Memory B cell (primary cell): ENCODE measurements around the gene EPHA6.
"Not testable (repeated sequence)": the region's sequence is repeated elsewhere in the genome, so short reads cannot be mapped to it uniquely, and the experiment has no call there.

ENCODE experiments used
- ATAC-seq: fragments of 150-1000 bp; cut with Tn5 transposase; 2 replicates; pipeline ENCODE4 v1.10.0; 2021; ENCODE audit warnings: low read depth, mild to moderate bottlenecking, moderate library complexity
- DNase-seq, 2 donors: peaks; one replicate each; pipeline ENCODE4 v3.0.0; 2022; ENCODE audit warnings: low spot score in 2 of 2
- H3K27ac Mint-ChIP-seq: one replicate; pipeline ENCODE4 v1.8.0; 2022; ENCODE audit warnings: mild to moderate bottlenecking, moderate library complexity, mixed read lengths
- H3K27me3 Mint-ChIP-seq: one replicate; pipeline ENCODE4 v1.8.0; 2022; ENCODE audit warnings: mixed read lengths
- H3K36me3 Mint-ChIP-seq: one replicate; pipeline ENCODE4 v1.8.0; 2022; ENCODE audit warnings: mild to moderate bottlenecking, mixed read lengths
- H3K4me1 Mint-ChIP-seq: one replicate; pipeline ENCODE4 v1.8.0; 2022; ENCODE audit warnings: mixed read lengths
- H3K4me3 Mint-ChIP-seq: one replicate; pipeline ENCODE4 v1.8.0; 2022; ENCODE audit warnings: mild to moderate bottlenecking, moderate library complexity, mixed read lengths
- H3K9me3 Mint-ChIP-seq: one replicate; pipeline ENCODE4 v1.8.0; 2022; ENCODE audit warnings: mixed read lengths

The EPHA6 gene

DNA sequence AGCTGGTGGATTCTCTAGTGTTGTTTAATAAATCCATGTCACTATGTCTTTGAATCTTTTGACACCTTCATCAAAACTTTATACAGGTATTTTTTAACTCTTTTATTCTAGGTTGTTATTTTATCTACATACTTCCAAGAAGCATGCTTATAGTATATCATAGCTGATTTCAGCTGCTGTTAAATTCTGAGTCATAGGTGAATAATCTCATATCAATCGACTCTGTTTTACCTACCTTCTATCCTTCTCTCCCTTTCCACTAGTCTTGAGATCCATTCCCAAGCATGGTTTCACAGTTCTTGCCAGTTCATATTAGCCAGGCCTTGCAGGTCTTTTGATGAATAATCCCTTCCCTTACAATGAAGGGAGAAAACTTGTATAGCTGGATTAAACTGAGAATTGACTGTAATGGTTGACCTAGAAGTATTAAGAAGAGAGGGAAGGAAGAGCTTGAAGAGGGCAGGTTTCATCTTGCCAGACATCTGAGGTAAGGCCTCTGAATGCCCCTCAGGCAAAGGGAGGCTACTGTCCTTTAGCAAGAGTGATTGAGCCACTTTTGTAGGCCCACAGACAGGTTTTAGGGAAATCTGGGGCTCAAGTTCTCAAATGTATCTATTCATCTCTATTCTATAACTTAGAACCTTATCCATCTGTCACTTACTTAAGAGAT lies 146.4 kb downstream of the EPHA6 start:
- H3K27me3 Mint-ChIP-seq, result no peaks in the 10 kb centered on the region
- no peaks in the 10 kb centered on the region for H3K36me3 Mint-ChIP-seq
- no peak overlapping the region for H3K27ac Mint-ChIP-seq
- ATAC-seq (no peak), DNase-seq (no peak)
- no peaks in the 10 kb centered on the region for H3K4me1 Mint-ChIP-seq
- no peak overlapping the region for H3K4me3 Mint-ChIP-seq
- H3K9me3 Mint-ChIP-seq, result peaks cover 3% of the 10 kb centered on the region

DNA sequence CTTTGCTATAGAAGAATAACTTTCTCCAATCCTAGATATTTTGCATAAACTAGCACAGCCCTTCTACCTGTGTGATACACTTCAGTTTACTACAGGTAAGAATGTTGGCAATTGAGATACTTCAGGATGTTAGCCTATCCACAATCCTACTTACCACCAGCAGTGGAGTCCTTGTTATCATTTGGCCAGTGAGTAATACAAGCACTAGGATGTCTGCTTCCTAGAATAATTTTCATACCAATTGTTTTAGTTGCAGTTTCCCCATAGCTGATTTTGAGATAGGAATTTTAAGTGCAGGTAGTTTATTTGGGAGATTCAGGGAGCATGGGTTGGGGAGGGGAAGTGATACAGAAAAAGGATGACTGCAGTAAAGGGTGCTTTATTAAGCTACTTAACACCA lies 147.2 kb downstream of the EPHA6 start:
- no peaks in the 10 kb centered on the region for H3K36me3 Mint-ChIP-seq
- ATAC-seq (no peak), DNase-seq (no peak)
- H3K27me3 Mint-ChIP-seq, result no peaks in the 10 kb centered on the region
- H3K4me1 Mint-ChIP-seq, result no peaks in the 10 kb centered on the region
- H3K27ac Mint-ChIP-seq, result no peak overlapping the region
- H3K9me3 Mint-ChIP-seq, result peaks cover 3% of the 10 kb centered on the region
- no peak overlapping the region for H3K4me3 Mint-ChIP-seq

DNA sequence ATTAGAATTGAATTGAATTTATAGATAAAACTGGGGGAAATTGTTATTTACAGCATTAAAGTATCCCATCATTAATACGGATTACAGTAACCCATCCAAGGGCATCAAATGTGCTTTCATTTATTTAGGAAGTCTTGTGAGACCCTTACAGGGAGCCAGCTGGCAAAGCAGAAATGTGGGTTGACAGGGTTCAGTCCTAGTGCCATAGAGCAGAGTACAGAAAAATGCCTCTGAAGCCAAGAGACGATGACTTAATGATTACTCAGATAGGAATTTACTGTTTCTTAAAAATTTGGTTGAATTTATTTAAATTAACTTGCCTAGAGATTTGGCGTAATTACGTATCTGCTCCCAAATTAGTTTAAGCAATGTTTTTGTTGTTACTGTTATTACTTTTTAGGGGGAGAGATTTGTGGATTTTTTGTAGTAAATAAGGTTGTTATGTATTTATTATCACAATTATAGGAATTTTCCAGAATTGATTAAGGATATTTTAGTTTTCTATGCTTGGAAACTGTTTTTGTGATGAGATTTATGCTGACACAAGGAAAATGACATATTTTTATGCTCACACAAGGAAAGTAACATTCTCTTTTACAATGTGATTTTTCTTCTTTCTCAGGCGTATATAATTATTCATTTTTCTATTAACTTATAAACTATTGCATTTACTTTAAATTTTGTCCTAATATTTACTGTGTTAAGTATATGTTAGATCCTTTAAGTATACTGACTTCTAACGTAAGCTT lies 152.0 kb downstream of the EPHA6 start:
- H3K36me3 Mint-ChIP-seq, result no peaks in the 10 kb centered on the region
- H3K27ac Mint-ChIP-seq, result no peak overlapping the region
- H3K4me3 Mint-ChIP-seq, result no peak overlapping the region
- no peak for ATAC-seq
- DNase-seq, result no peak
- H3K4me1 Mint-ChIP-seq, result no peaks in the 10 kb centered on the region
- H3K9me3 Mint-ChIP-seq, result peaks cover 2% of the 10 kb centered on the region
- no peaks in the 10 kb centered on the region for H3K27me3 Mint-ChIP-seq

DNA sequence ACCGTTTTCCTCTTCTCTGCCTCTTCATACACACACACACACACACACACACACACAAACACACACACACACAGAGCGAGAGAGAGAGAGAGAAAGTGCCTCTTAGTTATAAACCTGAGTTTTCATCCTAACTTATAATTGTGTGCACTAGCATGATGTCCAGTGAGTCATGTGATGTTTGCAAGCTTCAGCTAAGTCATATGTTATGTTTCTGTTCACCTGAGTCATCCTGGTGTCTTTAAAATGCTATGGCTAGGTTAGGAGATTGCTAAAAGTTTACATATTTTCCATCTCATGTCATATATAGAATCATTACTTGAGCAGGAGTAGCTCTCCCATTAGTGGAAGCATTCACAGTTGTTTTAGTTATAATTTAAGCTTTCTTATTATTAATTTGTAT lies 155.8 kb downstream of the EPHA6 start:
- Mint-ChIP-seq H3K4me3 (no peak overlapping the region), H3K36me3 (no peaks in the 10 kb centered on the region), H3K27ac (no peak overlapping the region), H3K27me3 (no peaks in the 10 kb centered on the region), H3K4me1 (no peaks in the 10 kb centered on the region), H3K9me3 (peaks cover 2% of the 10 kb centered on the region)
- DNase-seq, result no peak
- no peak for ATAC-seq

DNA sequence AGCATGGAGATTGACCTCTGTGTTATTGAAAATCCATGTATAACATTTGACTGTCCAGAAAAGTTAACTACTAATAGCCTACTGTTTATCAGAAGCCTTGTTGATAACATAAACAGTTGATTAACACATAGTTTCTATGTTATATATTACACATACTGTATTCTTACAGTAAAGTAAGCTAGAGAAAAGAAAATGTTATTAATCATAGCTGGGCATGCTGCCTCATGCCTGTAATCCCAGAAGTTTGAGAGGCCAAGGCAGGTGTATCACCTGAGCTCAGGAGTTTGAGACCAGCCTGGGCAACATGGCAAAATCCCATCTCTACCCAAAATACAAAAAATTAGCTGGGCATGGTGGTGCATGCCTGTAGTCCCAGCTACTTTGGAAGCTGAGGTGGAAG lies 163.3 kb downstream of the EPHA6 start:
- H3K27me3 Mint-ChIP-seq, result no peaks in the 10 kb centered on the region
- H3K27ac Mint-ChIP-seq, result no peak overlapping the region
- H3K4me1 Mint-ChIP-seq, result no peaks in the 10 kb centered on the region
- H3K4me3 Mint-ChIP-seq, result no peak overlapping the region
- H3K36me3 Mint-ChIP-seq, result no peaks in the 10 kb centered on the region
- H3K9me3 Mint-ChIP-seq, result peaks cover 1% of the 10 kb centered on the region
- no peak for DNase-seq
- no peak for ATAC-seq

DNA sequence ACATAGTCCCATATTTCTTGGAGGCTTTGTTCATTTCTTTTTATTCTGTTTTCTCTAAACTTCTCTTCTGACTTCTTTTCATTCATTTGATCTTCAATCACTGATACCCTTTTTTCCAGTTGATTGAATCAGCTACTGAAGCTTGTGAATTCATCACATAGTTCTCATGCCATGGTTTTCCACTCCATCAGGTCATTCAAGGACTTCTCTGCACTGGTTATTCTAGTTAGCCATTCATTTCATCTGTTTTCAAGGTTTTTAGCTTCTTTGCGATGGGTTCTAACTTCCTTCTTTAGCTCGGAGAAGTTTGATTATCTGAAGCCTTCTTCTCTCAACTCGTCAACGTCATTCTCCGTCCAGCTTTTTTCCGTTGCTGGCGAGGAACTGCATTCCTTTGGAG lies 169.3 kb downstream of the EPHA6 start:
- H3K4me3 Mint-ChIP-seq, H3K27me3 Mint-ChIP-seq, H3K4me1 Mint-ChIP-seq, H3K36me3 Mint-ChIP-seq, ATAC-seq, H3K9me3 Mint-ChIP-seq, H3K27ac Mint-ChIP-seq, DNase-seq: not testable (repeated sequence)

DNA sequence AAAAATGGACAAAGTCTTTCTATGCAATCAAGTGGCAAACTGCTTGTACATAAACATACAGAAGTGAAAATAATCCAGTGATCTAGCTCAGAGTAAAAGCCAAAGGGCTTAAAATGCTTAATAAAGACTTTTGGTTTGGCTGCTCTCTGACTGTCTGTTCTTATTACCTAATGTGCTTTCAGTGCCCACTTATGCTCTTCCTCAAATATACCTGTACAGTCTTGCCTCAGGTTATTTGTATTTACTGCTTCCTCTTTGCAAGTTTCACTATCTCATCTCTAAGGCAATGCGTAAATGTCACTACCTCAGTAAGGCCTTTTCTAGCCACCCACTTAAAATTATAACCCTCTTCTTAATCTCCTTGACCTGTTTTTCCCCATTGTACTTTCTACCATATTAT lies 171.8 kb downstream of the EPHA6 start:
- Mint-ChIP-seq H3K36me3 (no peaks in the 10 kb centered on the region), H3K9me3 (peaks cover 8% of the 10 kb centered on the region), H3K4me3 (no peak overlapping the region), H3K4me1 (no peaks in the 10 kb centered on the region), H3K27me3 (no peaks in the 10 kb centered on the region), H3K27ac (no peak overlapping the region)
- DNase-seq, result no peak
- no peak for ATAC-seq

DNA sequence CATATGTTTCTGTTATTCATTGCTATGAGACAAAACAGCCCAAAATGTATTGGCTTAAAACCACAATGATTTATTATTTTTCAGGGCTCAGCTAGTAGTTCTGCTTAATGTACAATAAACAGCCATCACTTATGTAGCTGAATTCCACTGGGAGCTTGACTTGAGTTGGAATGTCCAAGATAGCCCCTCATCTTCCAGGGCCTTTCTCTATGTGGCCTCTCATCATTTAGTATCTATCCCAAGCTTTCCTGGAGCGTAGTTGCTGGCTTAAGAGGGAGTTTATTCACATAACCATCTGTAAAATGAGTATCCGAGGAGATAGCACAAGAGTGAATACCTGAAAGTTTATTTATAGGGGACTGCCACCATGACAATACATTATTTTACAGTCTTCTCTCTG lies 176.8 kb downstream of the EPHA6 start:
- H3K4me3 Mint-ChIP-seq, result no peak overlapping the region
- no peak for DNase-seq
- no peaks in the 10 kb centered on the region for H3K27me3 Mint-ChIP-seq
- no peak for ATAC-seq
- H3K27ac Mint-ChIP-seq, result no peak overlapping the region
- H3K4me1 Mint-ChIP-seq, result no peaks in the 10 kb centered on the region
- no peaks in the 10 kb centered on the region for H3K36me3 Mint-ChIP-seq
- peaks cover 15% of the 10 kb centered on the region for H3K9me3 Mint-ChIP-seq

DNA sequence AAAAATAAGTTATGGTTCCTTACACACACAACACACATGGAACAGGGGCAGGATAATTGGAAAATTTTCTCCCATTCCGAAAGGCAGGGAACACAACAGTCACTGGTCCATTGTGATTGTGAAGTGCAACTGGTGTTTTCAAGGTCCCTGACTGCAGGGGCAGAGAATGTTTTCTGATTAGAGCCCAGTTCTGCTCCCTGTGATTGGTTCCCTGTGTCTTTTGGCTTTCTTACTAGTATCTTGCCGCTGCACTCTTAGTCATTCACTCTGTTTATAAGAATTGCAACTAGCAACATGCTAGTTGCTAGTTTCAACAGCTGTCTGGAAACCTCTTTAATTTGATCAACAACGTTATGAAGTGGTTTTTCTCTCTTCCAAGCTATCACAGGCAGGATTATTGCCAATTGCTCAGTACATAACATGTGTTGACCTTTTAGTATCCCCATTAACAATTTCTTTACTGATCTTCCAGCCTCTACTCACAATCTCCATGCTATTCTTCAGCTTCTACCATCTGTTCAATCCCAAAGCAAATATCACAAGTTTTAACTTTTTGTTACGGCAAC lies 177.5 kb downstream of the EPHA6 start:
- H3K4me1 Mint-ChIP-seq, result no peaks in the 10 kb centered on the region
- H3K4me3 Mint-ChIP-seq, result no peak overlapping the region
- peaks cover 13% of the 10 kb centered on the region for H3K9me3 Mint-ChIP-seq
- no peak for ATAC-seq
- no peaks in the 10 kb centered on the region for H3K27me3 Mint-ChIP-seq
- H3K27ac Mint-ChIP-seq, result no peak overlapping the region
- no peak for DNase-seq
- no peaks in the 10 kb centered on the region for H3K36me3 Mint-ChIP-seq

DNA sequence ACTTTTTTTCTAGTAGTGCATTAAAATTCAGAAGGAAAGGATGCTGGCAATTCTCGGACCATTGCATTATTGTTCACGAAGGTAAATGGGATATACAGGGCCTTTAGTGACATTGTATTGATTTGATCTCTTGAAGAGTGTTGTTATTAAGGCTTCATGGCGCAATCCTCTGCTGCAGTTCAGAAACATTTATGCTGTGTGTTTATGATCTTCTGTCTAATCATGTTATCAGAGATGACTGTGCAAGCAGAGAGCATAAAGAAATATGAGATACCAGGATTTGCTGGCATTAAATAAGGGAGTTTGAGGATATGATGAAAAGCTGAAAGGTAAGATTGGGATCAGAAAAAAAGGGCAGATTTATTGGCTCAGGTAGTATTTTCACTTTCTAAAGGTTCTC lies 180.6 kb downstream of the EPHA6 start:
- H3K27me3 Mint-ChIP-seq, result no peaks in the 10 kb centered on the region
- H3K4me3 Mint-ChIP-seq, result no peak overlapping the region
- no peak overlapping the region for H3K27ac Mint-ChIP-seq
- DNase-seq, result no peak
- no peaks in the 10 kb centered on the region for H3K4me1 Mint-ChIP-seq
- H3K9me3 Mint-ChIP-seq, result peaks cover 12% of the 10 kb centered on the region
- no peak for ATAC-seq
- no peaks in the 10 kb centered on the region for H3K36me3 Mint-ChIP-seq

DNA sequence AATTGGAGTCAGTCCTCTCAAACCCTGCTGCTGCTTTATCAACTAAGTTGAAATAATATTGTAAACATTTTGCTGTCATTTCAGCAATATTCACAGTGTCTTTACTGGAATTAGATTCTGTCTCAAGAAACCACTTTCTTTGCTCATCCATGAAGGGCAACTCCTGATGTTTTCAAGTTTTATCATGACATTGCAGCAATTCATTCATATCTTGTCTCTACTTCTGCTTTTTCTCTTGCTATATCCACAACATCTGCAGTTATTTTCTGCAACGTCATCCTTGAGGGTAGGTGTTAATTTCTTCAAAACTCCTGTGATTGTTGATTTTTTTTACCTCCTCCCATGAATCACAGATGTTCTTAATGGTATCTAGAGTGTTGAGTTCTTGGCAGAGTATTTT lies 181.6 kb downstream of the EPHA6 start:
- DNase-seq (no peak), ATAC-seq (no peak)
- H3K4me3 Mint-ChIP-seq, result no peak overlapping the region
- H3K9me3 Mint-ChIP-seq, result peaks cover 12% of the 10 kb centered on the region
- H3K4me1 Mint-ChIP-seq, result no peaks in the 10 kb centered on the region
- no peaks in the 10 kb centered on the region for H3K27me3 Mint-ChIP-seq
- no peak overlapping the region for H3K27ac Mint-ChIP-seq
- H3K36me3 Mint-ChIP-seq, result no peaks in the 10 kb centered on the region

DNA sequence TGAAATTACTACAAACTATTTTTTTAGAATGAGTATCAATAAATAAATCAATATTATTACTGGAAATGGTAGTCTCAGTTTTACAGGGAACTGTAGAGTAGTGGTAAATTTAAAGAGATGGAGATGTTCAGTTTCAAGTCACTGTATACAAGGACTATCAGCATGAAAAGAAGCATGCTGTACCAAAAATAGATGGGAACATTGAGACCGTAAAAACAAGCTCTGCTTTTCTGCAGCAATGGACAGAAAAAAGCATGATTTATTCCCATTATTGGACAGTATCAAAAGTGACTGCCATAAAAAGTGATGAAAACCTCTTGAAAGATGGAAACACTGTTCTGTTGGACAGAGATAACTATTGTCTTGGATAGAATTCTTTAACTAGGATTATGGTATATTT lies 187.2 kb downstream of the EPHA6 start:
- Mint-ChIP-seq H3K4me1 (no peaks in the 10 kb centered on the region), H3K4me3 (no peak overlapping the region), H3K9me3 (peaks cover 5% of the 10 kb centered on the region), H3K36me3 (no peaks in the 10 kb centered on the region), H3K27ac (no peak overlapping the region), H3K27me3 (no peaks in the 10 kb centered on the region)
- DNase-seq (no peak), ATAC-seq (no peak)

DNA sequence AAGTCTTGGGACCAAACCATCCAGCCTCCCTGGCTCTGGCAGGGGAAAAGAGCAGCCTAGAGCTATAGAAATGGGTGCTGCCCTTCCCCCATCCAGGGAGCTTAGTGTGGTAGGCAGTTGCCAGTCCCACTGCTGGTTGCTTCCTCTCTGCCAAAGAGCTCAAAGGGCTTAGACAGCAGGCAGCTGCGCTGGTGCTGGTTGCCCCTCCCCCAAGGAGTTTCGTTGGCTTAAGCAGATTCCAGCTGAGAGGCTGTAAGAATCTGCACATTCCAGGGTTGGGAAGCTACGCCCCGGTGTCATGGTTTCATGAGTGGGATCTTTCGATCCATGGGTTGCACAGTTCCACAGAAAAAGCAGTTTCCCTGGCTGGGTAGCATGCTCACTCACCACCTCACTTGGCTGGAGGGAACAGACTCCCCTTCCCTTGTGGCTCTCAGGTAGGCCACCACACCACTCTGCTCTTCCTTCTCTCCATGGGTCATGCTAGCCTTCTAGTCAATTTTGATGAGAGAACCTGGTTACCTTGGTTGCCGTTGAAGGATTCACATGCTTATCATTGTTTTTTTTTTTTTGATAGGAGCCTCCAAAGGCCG lies 195.1 kb downstream of the EPHA6 start:
- no peak for ATAC-seq
- H3K27me3 Mint-ChIP-seq, result no peaks in the 10 kb centered on the region
- no peak overlapping the region for H3K4me3 Mint-ChIP-seq
- no peaks in the 10 kb centered on the region for H3K4me1 Mint-ChIP-seq
- H3K9me3 Mint-ChIP-seq, result peaks cover 16% of the 10 kb centered on the region
- no peaks in the 10 kb centered on the region for H3K36me3 Mint-ChIP-seq
- no peak for DNase-seq
- no peak overlapping the region for H3K27ac Mint-ChIP-seq

DNA sequence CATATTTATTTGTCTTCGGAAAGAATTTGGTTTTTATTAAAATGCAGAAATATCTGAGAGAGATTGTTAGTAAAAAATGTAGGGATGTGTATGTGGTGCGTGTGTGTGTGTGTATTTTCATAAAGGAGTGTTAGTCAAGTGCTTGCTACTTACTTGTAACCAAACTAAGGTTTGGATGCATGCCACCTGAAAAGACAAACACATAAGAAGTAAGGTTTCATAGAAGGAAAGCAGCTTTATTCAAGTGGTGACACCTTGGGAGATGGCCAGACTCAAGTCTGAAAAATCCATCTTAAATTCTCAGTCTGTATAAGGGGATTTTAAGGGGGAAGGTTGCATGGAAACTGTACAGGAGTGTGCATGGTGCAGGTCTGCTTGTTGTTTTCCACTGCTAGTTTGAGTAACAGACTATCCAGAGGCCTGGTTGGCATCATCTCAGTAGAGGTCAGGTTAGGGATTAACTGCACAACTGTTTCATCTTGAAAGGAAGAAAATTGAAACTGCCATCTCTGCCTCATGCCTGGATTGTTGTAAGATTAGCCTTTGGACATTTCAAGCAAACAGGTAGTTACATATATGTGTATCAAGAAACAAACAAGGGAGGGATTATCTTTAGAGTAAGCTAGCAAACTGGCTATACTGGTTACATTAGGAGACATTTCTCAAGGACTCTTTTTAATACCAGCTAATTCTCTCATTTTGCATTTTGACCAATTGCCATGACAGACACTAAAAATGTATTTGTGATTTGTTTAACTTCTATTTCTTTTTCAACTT lies 196.7 kb downstream of the EPHA6 start:
- Mint-ChIP-seq H3K9me3 (peaks cover 16% of the 10 kb centered on the region), H3K36me3 (no peaks in the 10 kb centered on the region), H3K4me1 (no peaks in the 10 kb centered on the region), H3K4me3 (no peak overlapping the region), H3K27me3 (no peaks in the 10 kb centered on the region), H3K27ac (no peak overlapping the region)
- no peak for DNase-seq
- ATAC-seq, result no peak
